Measurements from ENCODE around the gene LRRC17.

Gene LRRC17, protein sequence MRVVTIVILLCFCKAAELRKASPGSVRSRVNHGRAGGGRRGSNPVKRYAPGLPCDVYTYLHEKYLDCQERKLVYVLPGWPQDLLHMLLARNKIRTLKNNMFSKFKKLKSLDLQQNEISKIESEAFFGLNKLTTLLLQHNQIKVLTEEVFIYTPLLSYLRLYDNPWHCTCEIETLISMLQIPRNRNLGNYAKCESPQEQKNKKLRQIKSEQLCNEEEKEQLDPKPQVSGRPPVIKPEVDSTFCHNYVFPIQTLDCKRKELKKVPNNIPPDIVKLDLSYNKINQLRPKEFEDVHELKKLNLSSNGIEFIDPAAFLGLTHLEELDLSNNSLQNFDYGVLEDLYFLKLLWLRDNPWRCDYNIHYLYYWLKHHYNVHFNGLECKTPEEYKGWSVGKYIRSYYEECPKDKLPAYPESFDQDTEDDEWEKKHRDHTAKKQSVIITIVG

DNA sequence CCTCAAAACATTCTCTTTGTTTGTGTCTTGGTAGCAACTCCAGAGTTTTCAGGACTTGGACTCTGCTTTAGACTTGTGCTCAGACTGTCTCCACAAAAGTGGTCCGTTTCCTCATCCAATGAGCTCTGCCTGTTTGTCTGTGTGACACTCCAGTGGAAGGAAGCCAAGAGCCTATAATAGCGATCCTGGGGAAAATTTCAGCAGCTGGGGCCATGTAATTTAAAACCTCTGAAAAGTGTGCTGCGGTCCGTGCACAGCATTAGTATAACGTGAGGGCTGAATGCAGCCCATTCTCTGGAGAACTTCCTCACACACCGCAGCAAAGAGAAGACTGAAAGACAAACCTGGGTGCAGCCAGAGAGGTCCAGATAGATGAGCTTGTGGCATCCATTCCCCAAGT lies at the start of gene LRRC17:
LRRC17 (plus strand) TSS at position 259 of the 400 bp plus-strand sequence. CDS start 20,914 bp downstream, outside the sequence.
- DNase-seq (ENCODE audit: low read depth), result peak; percentile 74

DNA sequence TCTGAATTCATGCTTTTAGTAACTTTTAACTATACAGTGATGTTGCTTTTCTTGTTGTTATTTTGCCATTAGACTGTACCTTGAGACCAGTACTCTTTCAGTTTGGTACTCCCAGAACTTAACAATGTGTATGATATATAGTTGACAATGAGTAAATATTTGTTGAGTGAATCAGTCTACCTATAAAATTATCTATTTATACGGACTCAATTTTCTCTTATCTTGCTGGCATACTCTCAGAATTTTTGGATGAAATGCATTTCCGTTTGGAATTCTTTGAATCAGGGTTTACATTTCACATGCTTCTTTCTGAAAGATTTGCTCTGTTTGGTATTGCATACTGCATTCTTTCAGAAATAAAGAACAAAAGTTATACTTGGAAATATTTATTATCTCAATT lies 47.8 kb upstream of the LRRC17 start:
- DNase-seq (ENCODE audit: low read depth), result no peak

DNA sequence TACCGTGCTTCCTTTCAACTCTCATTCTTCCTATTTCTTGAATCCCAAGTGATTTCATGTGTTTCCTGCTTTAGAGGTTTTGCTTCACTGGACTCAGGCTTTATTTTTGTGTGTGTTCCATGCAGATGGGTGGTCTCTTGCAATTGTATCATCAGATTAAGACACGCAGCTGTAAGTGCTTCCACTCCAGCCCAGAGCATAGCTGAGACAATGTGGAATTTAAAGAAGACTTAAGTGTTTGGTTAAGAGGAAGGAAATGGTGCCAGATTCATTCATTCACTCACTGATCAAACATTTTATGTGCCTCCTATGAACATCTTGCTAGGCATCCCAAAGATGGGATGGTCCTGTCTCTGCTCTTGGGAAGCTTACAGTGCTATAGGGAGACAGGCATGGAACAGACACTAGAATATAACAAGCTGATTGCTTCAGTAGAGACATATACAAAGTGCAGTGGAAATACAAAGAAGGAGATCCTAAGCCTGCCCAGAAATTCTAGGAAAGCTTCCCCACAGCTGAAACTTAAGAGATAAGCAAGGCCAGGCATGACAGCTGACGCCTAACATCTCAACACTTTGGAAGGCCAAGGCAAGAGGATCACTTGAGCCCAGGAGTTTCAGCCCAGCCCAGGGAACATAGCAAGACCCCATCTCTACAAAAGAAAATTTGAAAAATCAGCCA lies 46.1 kb upstream of the LRRC17 start:
- no peak for DNase-seq (ENCODE audit: low read depth)

DNA sequence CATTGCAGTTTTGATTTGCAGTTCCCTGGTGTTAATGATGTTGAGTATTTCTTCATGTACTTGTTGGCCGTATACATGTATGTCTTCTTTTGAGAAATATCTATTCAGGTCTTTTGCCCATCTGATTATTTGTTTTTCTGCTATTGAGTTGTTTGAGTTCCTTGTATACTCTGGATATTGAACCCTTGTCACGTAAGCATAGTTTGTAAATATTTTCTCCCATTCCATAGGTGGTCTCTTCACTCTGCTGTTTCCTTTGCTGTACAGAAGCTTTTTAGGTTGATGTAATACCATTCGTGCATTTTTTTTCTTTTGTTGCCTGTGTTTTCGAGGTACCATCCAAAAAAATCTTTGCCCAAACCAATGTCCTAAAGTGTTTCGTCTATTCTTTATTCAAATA lies 43.6 kb upstream of the LRRC17 start:
- no peak for DNase-seq (ENCODE audit: low read depth)

DNA sequence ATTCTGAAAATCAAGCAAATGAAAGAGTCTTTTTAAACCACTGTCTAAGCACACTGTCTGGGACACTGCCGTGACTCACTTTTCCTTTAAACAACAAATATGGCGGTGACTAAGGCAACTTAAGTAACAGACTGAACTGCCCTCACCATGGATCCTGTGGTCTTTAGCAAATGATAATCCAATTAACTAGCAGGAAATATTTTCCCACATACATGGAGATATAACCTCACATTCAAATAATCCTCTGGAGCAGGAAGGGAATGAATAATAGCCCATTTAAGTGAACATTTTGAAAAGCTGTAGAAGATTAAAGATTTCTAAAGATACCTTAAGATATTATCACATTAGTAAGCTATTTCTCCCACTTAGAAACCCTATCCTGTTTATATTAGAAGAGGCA lies 40.3 kb upstream of the LRRC17 start:
- peak; percentile 59 for DNase-seq (ENCODE audit: low read depth)

DNA sequence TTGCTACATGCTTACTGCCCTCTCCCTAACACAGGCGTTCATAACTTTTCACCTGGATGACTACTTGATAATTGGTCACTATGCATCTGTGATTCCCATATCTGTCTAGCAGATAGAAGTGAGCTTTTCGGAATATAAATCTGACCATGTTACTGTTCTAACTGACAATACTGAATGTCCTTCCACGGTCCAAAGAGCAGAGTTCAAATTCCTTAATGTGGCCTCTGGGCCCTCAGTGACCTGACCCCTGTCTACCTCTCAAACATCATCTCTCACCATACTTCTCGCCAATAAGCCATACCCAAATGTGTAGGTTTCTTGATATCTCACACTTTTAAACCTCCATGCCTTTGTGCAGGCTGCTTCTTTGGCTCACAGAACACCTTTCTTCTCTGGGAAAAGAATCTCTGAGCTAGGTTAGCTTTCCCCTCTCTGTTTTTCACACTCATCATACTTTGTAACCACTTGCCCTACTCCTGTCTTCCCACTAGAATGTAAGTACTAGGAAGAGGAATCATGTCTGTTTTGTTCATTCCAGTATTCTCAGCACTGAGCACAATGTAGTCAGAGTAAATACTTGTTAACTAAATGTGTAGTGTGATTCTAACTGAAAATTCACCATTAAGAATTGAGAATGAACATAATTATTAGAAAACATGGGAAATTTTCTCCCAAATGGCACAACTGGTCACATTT lies 39.2 kb upstream of the LRRC17 start:
- DNase-seq (ENCODE audit: low read depth), result no peak

DNA sequence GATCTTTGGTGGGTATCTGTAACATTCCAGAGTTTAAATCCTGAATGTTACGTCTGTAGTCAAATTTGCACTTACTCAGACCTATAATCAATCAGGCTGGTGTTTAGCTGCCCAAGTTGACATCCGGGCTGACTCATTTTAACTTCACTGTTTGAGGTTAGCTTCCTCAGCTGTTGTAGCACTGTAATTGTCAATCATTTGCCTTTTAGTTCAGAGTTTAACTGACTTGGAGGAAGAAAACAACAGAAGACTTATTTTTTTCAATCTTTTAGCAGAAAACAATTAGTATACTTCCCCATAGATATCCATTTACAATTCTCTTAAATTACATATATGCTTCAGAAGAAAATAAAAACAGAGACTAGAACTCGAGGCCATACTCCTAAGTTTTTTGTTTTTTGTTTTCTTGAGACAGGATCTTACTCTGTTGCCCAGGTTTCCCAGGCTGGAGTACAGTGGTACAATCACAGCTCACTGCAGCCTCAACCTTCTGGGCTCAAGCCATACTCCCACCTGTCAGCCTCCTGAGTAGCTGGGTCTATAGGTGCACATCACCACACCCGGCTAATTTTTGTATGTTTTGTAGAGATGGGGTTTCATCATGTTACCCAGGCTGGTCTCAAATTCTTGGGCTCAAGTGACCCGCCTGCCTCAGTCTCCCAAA lies 38.5 kb upstream of the LRRC17 start:
- DNase-seq (ENCODE audit: low read depth), result no peak

DNA sequence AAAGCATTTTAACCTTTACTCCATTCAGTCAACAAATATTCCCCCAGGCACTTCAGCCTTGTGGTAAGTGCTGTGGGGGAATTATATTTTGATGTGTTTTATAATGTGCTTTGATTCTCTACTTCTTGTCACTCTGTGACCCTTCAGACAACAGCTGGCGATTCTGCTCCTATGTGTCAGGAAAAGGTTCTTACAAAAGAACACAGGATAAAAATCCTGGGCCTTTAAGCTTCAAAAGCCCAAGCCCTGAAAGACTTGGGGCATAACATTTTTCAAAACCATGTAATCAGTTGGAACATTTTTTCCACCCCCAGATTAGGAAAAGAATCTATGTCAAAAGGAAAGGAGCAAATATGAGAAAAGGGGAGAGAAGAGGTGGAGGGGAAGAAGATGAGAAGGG lies 37.8 kb upstream of the LRRC17 start:
- DNase-seq (ENCODE audit: low read depth), result no peak

DNA sequence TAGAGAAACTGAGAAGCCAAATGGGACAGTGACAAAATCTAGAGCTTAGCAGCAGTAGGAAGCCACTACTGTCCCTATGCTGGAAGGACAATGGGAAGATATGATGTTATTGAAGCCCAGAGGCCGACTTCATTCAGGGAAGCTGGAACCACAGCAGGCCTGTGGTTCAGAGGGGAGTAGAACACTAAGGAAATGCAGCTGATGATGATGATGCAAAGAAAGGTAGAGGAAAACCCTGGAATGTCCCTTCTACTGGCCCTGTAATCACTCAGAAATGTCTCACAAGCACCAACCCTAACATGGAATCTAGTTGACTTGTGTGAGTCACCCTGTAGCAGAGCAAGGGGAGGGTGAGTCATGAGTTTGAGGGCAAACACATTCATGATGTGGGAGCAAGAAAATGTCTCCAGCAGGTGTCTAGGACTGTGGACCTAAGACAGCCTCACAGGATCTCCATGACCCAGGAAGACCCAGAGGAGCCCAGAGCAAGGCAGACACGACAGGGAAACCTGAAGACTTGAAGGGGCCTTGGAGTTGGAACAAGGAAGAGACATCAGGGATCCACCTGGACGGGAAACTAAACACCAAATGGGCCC lies 37.0 kb upstream of the LRRC17 start:
- peak; percentile 90 for DNase-seq (ENCODE audit: low read depth)

DNA sequence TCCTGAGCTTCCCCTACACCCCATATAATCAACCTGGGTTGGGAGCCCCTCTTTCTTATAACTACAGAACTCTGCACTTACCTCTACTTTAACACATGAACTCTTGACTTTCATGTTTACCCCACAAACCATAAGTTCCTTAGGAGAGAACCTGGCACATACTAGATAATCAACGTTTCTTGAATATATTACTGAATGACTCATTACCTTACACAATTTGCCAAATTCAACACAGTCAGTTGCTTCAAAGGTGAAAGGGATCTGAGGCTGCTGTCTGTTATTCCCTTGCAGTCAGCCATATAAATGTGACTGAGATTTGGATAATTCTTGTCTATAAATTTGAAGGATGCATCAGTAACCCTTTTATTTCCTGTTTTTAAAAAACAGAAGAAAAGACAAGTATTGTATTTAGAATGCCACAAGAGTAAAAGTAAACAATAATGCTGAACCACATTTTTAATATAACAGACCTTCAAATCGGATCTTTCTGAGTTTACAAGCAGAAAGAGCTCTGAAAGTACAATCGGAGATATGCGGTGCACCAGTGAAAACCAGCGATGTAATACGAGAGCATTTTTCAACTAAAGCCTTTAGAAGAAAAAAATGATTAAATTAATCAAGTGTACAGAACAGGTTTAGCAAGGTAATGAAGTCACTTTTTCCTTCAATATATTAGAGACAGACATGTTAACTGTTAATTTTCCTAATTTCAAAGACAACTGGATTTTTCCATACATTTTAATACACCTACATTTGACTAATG lies 29.5 kb upstream of the LRRC17 start:
- DNase-seq (ENCODE audit: low read depth), result no peak

DNA sequence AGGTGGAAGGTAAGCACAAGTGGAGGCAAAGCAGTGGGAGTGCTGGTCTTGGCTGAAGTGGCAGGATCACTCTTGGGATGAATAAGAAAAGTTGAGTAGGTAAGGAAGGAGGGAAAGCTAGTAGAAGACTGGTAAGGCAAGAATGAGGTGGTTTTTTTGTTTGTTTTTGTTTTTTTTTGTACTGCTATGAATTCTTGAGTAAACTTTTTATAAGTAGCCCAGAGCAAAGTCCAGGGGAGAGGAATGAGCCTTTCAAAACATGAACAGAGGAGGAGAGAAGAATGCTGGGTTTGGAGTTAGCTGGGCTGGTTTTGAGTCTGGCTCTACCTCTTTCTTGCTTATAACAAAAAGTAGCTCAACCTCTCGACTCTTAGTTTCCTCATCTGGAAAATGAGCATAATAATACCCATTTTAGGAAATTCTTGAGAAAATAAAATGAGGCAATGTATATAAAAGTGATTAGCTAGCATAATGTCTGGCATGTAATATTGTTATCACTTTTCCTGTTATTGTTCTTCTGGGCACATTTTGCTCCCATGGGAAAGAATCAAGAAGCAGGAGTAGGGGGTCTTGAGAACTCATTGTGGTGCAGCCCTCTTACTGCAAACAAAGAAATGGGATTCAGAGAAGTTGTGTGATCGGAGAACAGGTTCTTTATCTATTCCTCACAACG lies 24.1 kb upstream of the LRRC17 start:
- DNase-seq (ENCODE audit: low read depth), result no peak

DNA sequence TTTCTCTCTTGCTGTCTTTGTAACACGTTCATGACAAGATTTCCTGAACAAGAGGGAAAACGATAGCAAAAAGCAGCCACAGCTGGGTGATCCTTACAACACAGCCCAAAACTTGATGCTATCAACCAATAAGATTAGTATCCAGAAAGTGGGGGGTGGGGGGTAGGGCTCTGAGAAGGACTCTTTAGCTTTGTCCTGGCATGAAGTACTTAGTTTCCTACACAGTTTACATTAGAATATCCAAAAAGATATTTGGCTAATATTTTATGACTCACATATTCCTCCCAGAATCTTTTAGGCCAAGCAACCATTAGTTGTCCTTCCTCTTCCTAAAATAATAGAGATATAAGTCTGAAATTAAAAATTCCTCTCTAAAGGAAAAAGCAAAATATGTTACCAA lies 22.9 kb upstream of the LRRC17 start:
- no peak for DNase-seq (ENCODE audit: low read depth)

DNA sequence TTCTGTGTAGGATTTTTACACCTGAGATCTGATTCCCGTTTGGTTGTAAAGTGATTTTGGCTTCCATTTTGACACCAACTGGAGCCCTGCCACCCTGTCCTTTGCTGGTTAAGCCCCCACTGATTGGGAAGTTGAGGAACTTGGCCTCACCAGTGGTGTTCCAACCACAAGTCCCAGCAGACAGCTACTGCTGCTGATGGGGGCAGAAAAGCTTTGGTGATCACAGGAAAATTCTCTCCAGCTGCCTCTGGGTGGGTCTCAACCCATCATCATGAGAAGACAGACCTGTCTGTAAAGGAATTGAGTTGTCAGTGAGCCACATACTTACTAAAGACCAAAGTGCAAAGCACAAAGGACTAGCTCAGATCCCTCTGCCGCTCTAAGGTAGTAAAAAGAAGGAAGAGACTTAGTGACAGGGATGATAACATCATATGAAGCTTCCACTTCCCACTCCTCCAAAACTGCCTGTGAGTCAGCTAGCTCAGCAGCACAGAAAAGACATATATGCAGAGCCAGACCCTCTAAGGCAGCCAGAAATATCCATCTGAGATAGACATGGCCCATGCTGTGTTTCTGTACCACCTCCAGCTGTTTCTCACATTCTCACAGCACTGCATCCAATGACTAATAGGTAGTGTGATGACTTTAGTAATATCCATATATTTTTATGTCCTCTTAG lies 22.4 kb upstream of the LRRC17 start:
- DNase-seq (ENCODE audit: low read depth), result no peak

DNA sequence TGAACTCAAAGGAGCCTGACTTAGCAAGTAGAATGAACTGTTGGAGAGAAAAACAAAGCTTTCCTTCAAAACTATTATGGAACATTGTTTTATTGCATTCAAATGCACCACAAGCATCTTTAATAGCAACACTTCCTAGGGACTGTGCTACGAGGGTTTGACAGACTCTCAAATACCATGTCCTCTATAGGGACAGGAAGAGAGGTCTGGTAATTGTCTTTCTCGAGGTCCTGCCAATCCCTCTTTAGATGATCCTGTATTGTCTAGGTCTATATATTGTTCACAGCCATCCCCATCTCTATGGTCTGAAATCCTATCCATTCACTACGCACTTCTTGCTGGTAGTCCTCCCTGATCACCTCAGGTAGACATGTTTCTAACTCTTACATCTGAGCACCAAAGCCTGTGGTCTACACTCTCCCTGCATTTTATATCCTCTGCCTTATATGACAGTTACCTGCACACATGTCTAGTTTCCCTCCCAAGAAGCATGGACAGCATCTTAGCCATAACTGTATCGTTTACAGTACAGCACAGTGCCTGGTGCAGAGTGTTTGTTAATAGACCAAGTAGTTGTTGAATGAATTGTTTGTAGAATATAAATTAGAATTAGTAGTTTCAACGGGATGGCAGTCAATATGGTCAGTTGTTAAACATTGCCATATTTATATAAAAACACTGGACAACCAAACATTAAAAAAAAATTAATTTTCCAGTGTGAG lies 21.7 kb upstream of the LRRC17 start:
- no peak for DNase-seq (ENCODE audit: low read depth)

DNA sequence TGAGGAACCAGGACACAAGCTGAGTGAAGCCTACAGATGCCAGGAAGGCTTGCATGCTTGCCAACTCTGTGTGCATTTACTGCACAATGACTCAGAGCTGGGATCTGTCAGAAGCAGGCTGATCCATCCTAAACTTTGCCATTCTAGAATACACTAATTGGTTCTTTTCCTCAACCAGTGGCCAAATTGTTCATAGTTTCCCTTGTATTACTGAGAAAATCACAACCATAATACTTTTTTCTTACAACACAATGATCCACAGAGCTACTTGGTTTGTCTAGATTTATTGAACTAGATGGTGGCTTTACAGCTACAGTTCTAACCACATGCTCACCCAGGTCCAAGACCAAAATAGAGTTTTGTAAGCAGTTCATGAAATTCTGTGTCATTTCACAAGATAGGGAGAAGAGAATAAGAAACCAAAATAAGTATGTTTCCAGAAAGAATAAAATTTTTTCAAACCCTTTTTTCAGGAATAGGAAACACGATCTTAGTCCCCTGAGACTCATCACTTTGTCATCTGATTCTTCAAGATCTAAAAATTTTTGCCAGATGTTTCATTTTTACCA lies 21.0 kb upstream of the LRRC17 start:
- peak; percentile 75 for DNase-seq (ENCODE audit: low read depth)

DNA sequence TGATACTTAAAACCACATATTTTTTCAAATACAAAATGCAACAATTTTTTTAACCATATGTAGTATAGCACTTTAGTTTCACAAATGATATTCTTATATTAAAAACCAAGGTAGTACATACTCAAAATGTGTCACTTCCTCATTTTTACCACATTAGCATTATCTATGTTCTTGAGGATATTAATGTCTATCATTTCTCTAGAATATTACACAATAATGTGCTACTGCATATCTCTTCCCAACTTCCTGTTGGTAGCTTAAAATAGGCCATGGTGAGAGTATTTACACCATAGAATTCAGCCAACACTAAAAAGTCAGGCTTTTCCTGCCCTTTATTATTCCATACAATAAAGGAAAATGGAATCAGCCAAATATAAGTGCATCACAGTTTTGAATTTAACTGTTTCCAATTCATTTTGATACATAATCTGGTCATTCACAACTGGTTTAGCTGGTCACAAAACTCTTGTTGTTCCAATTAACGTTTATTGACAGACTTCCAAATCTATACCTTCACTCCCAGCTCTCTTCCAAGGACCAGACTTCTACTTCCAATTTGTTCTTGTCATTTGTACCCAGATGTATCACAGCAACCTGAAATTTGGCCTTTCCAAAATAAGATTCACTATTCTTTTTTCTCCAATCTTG lies 20.0 kb upstream of the LRRC17 start:
- no peak for DNase-seq (ENCODE audit: low read depth)

DNA sequence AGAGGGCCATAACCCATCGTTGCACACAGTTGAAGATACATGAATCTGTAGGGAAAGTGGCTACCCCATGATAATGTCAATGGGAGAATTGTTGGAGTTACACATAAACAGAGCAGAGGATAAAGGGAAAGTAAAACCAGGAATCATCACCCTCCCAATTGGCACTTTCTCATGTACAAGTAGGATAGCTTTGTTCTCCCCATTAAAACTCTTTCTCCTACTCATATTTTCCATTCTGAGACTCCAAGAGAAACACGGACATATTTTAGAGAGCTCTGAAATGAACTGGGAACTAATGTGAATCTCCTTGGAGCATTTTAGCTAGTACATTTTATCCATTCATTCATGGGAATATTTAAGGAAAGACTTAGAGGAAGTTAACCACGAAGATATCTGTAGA lies 17.2 kb upstream of the LRRC17 start:
- no peak for DNase-seq (ENCODE audit: low read depth)

DNA sequence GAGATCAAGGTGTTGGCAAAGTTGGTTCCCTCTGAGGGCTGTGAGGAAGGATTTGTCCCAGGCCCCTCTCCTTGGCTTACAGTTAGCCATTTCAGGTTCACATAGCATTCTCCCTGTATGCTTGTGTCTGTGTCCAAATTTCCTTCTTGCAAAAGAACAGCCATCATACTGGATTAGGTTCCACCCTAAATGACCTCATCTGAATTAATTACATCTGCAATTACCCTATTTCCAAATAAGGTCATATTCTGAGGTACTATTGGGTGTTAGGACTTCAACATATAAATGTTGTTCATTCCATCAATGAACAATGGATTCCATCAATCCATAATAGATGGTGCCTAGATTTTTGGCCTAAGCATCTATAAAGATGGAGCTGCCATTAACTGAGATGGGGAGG lies 16.2 kb upstream of the LRRC17 start:
- no peak for DNase-seq (ENCODE audit: low read depth)
